GM10248 (cell line): ENCODE data around the gene INPP4B.

Experiments
- CTCF ChIA-PET: fragments of 300-600 bp; sonication (Branson Sonifier 250); formaldehyde crosslinking; extraction: SDS; loops from one replicate; lab custom pipeline; 2021; ENCODE audit warnings: antibody characterized with exemption; lab: Yijun Ruan, JAX
- POLR2A ChIA-PET: fragments of 350-650 bp; sonication (Branson Sonifier 250); formaldehyde crosslinking; extraction: SDS; loops from one replicate; lab custom pipeline; 2020; ENCODE audit warnings: antibody characterized with exemption; lab: Yijun Ruan, JAX
- DNase-seq: peaks from one replicate; pipeline ENCODE4 v3.0.0; 2012; ENCODE audit errors: extremely low spot score
- CTCF ChIP-seq: IDR thresholded peaks from 2 replicates; pipeline ENCODE4 v1.5.1; 2012; ENCODE audit warnings: mild to moderate bottlenecking, low read depth; ENCODE audit errors: extremely low read depth, missing control alignments, control extremely low read depth

The INPP4B gene

GRCh38 chr4:142194905-142195304 lies 651.2 kb downstream of the INPP4B start:
- CTCF ChIA-PET = no interaction called here
- POLR2A ChIA-PET = no interaction called here
- no peak for TF ChIP-seq CTCF
- DNase-seq = no peak

GRCh38 chr4:142191901-142192300 lies 654.2 kb downstream of the INPP4B start:
- no peak for DNase-seq
- POLR2A ChIA-PET = no interaction called here
- CTCF ChIA-PET = no interaction called here
- no peak for TF ChIP-seq CTCF

DNA sequence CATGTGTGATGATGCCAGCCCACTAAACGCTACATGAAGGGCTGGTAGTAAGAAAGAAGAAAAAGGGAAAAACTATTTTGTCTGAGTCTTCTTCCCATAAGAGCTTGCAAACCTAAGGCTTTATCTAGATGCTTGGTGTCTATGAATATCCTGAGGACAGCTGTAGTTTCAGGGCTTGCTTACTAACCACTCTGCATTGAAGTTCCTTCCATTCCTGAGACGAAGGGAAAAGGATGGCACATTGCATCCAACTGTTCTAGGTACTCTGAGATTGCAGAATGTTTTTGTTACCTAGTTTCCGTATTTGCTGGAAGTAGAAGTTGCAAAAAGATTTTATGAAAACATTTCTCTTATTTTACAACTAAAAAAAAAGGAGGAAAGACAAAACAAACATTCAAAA lies 665.1 kb downstream of the INPP4B start:
- TF ChIP-seq CTCF = no peak
- ChIA-PET CTCF (no interaction called here), POLR2A (no interaction called here)
- no peak for DNase-seq

- CTCF ChIA-PET = no interaction called here
Measured at GRCh38 chr4:142169216-142169615, 676.9 kb downstream of the INPP4B start.

GRCh38 chr4:142168181-142168580 lies 677.9 kb downstream of the INPP4B start:
- no peak for TF ChIP-seq CTCF
- POLR2A ChIA-PET = no interaction called here
- DNase-seq = no peak
- CTCF ChIA-PET = no interaction called here

More at GRCh38 chr4:142169216-142169615, 676.9 kb downstream of the INPP4B start:
- DNase-seq = no peak
- no peak for TF ChIP-seq CTCF
- POLR2A ChIA-PET = no interaction called here

DNA sequence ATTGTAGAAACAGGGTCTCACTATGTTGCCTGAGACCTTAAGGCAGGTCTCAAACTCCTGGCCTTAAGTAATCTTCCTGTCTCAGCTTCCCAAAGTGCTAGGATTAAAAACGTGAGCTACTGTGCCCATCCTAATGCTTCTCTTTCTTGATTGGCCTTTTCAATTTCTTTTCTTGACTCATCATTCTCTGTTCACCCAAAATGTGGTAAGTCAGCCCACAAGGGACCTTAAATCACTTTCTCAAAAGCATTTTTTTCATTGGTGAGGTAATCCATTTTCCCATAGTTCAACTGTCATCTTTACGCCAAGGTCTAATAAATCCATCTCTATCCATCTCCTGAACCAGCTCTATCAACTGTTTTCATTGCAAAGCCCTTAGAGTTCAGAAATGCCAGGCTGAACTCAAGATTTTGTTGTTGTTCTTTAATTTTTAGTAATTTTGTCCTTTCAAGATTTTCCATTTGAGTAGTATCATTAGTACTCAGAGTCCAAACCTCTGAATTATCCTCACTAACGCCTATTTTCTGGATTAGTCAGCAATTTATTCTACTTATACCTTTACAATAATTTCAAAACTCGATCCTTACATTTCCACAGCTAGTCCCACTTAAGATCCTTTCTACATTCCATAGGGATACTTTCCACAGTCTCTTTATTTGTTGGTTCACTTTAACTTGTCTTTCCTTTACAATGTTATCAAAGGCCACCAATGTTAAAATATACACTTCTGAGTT lies 681.2 kb downstream of the INPP4B start:
- no peak for TF ChIP-seq CTCF
- POLR2A ChIA-PET = no interaction called here
- CTCF ChIA-PET = no interaction called here
- DNase-seq = no peak

DNA sequence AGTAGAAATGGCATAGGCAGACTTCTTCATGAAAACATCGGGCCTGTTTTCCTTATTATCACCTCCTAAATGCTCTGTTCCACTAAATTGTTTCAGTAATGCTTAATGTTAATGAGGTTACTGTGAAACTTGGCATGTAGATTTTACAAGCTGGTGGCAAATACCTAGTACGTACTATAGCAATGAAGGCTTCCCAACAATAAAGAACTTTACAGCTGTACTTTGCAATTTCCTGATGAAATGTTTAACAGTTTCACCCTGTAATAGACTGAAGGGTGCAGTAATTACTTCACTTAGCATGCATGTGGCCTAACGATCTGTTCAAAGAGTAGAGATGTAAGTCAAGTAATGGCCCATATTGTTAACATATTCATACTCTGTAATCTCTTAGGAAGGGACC lies 685.0 kb downstream of the INPP4B start:
- ChIA-PET CTCF (no interaction called here), POLR2A (no interaction called here)
- DNase-seq = no peak
- no peak for TF ChIP-seq CTCF
